GM12873 (cell line): ENCODE results near the gene TMEM107.

ENCODE experiments used
- CTCF ChIP-seq: IDR thresholded peaks from 2 replicates; pipeline ENCODE4 v1.5.1; 2012; ENCODE audit warnings: low read depth, mild to moderate bottlenecking, moderate library complexity, low read length, control low read depth; ENCODE audit not compliant: insufficient read depth; ENCODE audit errors: missing control alignments

The TMEM107 gene

DNA sequence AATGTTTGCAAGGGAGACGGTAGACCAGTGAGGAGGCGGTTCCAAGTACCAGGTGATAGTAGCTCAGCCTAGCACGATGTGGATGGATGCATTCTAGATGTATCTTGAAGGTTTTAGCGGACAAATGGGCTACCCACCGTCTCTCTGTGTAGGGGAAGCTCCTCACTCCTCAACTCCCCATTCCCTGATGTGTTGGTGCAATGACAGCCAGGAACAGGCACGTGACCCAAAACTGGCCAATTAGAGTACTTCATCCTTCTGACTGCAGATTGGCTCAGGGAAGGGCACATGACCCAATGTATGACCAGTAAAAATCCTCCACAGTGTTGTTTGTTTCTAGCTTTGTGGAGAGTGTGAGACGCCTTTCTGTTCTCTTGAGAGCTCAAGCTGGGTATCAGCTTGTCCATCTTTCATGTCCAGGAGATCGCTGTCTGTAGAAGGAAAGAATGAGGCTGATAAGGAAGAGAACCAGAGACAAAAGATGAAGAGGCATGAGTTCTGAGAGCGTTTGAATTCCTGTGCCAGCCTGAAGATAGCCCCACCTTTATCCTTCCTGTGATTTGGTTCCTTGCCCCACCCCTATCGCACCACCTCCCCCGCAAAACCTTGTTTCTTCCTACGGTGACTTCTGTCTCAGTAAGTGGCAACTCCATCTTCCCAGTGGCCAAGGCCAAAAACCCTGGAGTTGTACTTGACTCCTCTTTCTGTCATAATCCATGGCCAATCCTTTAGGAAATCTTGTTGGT lies 16.1 kb upstream of the TMEM107 start:
- TF ChIP-seq CTCF: no peak

DNA sequence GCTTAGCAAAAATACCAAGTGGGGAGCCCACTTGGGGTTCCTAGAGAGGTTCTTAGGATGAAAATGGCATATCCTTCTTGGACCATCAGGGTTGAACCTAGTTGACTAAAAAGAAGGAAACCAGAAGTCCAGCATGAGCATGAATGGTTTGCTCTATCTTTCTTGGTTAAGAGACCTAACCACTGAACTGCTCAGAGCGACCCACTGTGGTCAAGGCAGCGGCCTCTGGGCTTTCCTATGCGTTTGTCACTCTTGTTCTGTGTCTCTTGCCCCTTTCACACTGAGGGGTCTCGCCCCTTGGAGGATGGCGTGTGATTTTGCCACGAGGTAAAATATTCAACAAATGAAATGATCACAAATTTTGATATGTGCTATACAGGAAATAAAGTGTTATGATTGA lies 14.3 kb upstream of the TMEM107 start:
- no peak for TF ChIP-seq CTCF

- TF ChIP-seq CTCF: no peak
These were observed 13.7 kb upstream of the TMEM107 start, which contains the start of gene BORCS6 for GRCh38 chr17:8189711-8190477. BORCS6 (minus strand) TSS chr17:8190180; CDS start chr17:8190140, 40 bp downstream.

DNA sequence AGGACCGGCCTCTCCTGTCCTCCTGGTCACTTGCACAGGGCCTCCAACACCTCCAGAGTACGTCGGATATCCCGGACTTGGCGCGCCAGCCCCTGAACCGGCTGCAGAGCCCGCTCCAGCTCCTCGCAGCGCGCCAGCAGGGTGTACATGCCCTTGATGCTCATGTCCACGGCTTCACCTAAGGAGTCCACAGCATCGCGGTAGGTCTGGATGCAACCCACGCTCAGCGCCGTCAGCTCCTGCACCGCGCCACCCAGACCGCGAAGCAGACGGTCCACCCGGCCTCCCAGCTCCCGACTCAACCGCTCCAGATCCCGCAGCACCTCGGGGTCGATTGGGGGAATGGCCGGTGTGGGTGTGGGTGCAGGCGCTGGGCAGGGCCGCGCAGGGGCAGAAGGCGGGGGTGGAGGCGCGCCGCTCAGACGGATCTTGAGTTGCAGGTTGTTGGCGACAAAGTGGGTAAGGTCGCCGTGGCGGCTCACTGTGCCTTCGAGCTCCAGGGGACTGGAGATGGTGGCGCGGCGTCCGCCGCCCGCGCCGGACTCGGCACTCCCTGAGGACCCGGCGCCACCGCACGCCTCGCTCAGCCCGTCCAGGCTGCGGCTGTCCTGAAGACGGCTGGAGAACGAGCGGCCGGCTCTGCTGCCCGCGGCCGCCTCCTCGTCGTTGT lies 13.0 kb upstream of the TMEM107 start:
- TF ChIP-seq CTCF: no peak

DNA sequence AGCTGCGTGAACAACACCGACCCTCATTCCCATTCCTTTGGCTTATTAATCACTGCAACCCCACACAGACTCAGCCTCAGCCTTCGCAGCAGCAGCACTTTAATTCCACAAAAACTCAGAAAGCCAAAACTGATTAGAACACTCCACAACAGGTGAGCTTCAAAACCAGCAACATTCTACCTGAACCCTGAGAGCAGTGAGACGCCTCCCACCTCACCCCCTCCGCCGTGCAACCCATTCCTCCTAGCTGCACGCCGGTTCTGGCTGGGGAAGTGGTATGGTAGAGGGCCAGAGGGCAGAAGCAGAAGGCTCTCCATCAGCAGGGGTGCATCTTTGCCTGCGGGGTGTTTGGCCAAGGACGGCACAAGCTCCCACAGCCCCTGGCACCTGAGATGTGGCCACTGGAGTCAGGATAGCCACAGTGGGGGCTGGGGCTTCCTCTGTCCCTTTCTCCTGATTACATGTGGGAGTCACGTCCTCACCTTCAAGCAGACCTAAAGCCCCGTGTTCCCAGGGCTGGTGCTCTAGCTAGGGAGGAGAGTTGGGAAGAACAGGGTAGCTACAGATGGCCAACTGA lies 12.2 kb upstream of the TMEM107 start:
- no peak for TF ChIP-seq CTCF

DNA sequence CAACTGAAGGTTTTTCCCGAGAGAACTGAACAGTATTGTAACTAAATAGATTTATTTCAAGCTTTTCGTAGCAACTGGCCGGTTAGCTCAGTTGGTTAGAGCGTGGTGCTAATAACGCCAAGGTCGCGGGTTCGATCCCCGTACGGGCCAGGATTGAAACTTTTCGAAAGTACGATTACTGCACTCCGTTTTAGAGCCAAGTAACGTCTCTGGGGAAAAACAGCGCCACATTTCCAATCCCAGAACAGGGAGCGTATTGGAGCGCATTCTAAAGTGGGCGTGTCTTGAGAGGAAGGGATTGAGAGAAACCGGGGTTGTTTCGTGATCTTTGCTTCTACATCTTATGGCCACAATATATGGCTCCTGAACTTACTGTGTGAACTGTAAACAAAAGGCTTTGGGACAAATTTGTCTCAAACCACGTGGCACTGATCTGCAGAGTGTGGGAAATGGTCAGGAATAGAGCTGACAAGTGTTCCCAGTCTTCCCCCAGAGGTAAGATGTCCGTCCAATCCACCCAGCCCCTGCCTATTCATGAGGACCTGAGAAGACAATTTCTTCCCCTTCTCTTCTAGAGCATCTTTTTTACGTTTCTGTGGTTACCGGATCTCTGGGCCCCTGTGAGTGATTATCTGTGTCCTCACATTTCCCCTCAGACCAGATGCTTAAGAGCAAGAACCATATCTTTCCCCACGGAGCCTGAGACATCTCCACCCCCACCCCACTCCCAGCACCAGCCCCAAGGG lies 11.5 kb upstream of the TMEM107 start:
- no peak for TF ChIP-seq CTCF
